DND-41 (cell line): ENCODE results near the gene ARHGEF17.

Source experiments
- ATAC-seq: fragments of 200-7000 bp; cut with Tn5 transposase; 3 replicates; pipeline ENCODE4 v1.9.1; 2021; ENCODE audit warnings: low read depth; ENCODE audit not compliant: insufficient read depth
- DNase-seq: peaks from one replicate; pipeline ENCODE4 v3.0.0-alpha.2; 2020
- H2AFZ ChIP-seq: 2 replicates; pipeline ENCODE4 v1.6.0; 2012; ENCODE audit warnings: low read depth, low read length
- H3K27ac ChIP-seq: 2 replicates; pipeline ENCODE4 v1.5.1; 2012; ENCODE audit warnings: low read length, inconsistent platforms
- H3K27me3 ChIP-seq: fragments of 200-600 bp; sonication (generic); 2 replicates; pipeline ENCODE4 v1.6.0; 2012; ENCODE audit warnings: low read length, mild to moderate bottlenecking, inconsistent platforms; ENCODE audit not compliant: insufficient read depth, poor library complexity
- H3K36me3 ChIP-seq: 2 replicates; pipeline ENCODE4 v1.5.1; 2012; ENCODE audit warnings: low read length, inconsistent platforms; ENCODE audit not compliant: insufficient read depth
- H3K4me1 ChIP-seq: 2 replicates; pipeline ENCODE4 v1.5.1; 2012; ENCODE audit warnings: mild to moderate bottlenecking, low read length; ENCODE audit not compliant: insufficient read depth
- H3K4me2 ChIP-seq: 2 replicates; pipeline ENCODE4 v1.6.0; 2012; ENCODE audit warnings: mild to moderate bottlenecking, moderate library complexity, low read length, inconsistent platforms; ENCODE audit not compliant: insufficient read depth
- H3K4me3 ChIP-seq, 2 experiments: fragments of 200-600 bp in 1 of 2; shearing (Covaris generic) in 1 of 2; 2 replicates each; pipeline ENCODE4 v1.5.1; 2012 to 2016; ENCODE audit warnings: inconsistent platforms in 2 of 2, low read length in 2 of 2, mild to moderate bottlenecking in 2 of 2, low read depth in 1 of 2, moderate library complexity in 1 of 2
- H3K79me2 ChIP-seq: 2 replicates; pipeline ENCODE4 v1.6.0; 2012; ENCODE audit warnings: low read length, inconsistent platforms; ENCODE audit not compliant: insufficient read depth
- H3K9ac ChIP-seq: 2 replicates; pipeline ENCODE4 v1.6.0; 2012; ENCODE audit warnings: low read depth, mild to moderate bottlenecking, inconsistent platforms, low read length, moderate library complexity
- H3K9me3 ChIP-seq: 2 replicates; pipeline ENCODE4 v1.5.1; 2012; ENCODE audit warnings: low read length, moderate library complexity, mild to moderate bottlenecking, inconsistent platforms; ENCODE audit not compliant: insufficient read depth, severe bottlenecking
- H4K20me1 ChIP-seq: 2 replicates; pipeline ENCODE4 v1.6.0; 2012; ENCODE audit warnings: low read length; ENCODE audit not compliant: insufficient read depth
- EZH2 ChIP-seq: IDR thresholded peaks from 3 replicates; pipeline ENCODE4 v1.6.1; 2012; ENCODE audit warnings: borderline replicate concordance, low read depth, mild to moderate bottlenecking, moderate library complexity, low read length, inconsistent platforms; ENCODE audit not compliant: severe bottlenecking
- TF ChIP-seq, protein P1 (sequence below): IDR thresholded peaks from 2 replicates; pipeline ENCODE4 v1.5.1; 2012; ENCODE audit warnings: borderline replicate concordance, low read length, moderate library complexity, mild to moderate bottlenecking; ENCODE audit not compliant: poor library complexity, severe bottlenecking; ENCODE audit errors: extremely low read depth

Gene ARHGEF17

DNA sequence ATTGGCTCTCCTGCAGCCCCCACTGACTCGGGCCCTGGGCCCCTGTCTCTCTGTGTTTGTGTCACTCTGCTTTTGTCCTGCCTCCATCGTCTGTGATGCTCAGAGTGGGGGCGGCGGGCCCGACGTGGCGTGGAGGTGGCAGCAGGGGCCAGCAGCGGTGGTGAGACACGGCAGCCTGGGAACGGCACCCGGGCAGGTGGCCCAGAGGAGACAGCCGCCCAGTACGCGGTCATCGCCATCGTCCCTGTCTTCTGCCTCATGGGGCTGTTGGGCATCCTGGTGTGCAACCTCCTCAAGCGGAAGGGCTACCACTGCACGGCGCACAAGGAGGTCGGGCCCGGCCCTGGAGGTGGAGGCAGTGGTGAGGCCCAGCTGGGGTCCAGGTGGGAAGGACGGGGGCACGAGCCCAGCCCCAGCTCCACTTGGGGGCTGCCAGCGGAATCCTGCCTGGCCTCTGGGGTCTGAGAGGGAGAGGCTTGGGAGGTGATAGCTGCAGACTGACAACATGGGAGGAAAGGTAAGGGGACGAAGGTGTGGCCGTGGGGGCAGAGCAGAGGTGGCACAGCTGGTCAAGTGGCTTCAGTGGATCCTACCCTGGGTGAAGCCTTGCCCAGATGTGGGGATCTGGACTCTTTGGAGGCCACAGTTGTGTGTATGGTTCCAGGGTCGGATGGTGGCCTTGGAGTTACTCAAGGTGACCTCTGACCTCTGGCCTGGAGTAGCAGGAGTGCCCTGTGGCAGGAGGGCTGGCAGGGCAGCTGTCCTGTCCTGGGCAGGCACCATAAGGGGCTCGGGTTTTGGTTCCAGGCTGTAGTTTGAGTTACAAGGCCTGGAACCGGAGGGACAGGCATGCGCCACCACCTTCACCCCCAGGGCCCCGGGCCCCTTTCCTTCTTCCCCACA lies 84.3 kb downstream of the ARHGEF17 start:
- no peak overlapping the region for H3K4me3 ChIP-seq
- peaks cover 62% of the 10 kb centered on the region for H4K20me1 ChIP-seq
- H2AFZ ChIP-seq, result no peak overlapping the region
- H3K27ac ChIP-seq, result no peak overlapping the region
- TF ChIP-seq EZH2, result no peak
- TF ChIP-seq, protein P1, sequence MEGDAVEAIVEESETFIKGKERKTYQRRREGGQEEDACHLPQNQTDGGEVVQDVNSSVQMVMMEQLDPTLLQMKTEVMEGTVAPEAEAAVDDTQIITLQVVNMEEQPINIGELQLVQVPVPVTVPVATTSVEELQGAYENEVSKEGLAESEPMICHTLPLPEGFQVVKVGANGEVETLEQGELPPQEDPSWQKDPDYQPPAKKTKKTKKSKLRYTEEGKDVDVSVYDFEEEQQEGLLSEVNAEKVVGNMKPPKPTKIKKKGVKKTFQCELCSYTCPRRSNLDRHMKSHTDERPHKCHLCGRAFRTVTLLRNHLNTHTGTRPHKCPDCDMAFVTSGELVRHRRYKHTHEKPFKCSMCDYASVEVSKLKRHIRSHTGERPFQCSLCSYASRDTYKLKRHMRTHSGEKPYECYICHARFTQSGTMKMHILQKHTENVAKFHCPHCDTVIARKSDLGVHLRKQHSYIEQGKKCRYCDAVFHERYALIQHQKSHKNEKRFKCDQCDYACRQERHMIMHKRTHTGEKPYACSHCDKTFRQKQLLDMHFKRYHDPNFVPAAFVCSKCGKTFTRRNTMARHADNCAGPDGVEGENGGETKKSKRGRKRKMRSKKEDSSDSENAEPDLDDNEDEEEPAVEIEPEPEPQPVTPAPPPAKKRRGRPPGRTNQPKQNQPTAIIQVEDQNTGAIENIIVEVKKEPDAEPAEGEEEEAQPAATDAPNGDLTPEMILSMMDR, result no peak
- no peaks in the 10 kb centered on the region for H3K9me3 ChIP-seq
- H3K4me2 ChIP-seq, result no peak overlapping the region
- H3K4me1 ChIP-seq, result no peaks in the 10 kb centered on the region
- H3K27me3 ChIP-seq, result no peaks in the 10 kb centered on the region
- DNase-seq (no peak), ATAC-seq (no peak)
- no peak overlapping the region for H3K9ac ChIP-seq
- H3K79me2 ChIP-seq, result peaks cover 33% of the 10 kb centered on the region
- peaks cover 72% of the 10 kb centered on the region for H3K36me3 ChIP-seq

GRCh38 chr11:73393011-73393380 lies 84.9 kb downstream of the ARHGEF17 start:
- Histone ChIP-seq H2AFZ (no peak overlapping the region), H3K4me2 (no peak overlapping the region), H3K4me1 (no peaks in the 10 kb centered on the region), H3K27ac (no peak overlapping the region), H3K79me2 (peaks cover 26% of the 10 kb centered on the region), H3K27me3 (no peaks in the 10 kb centered on the region), H4K20me1 (peaks cover 56% of the 10 kb centered on the region), H3K36me3 (peaks cover 78% of the 10 kb centered on the region), H3K4me3 (no peak overlapping the region), H3K9ac (no peak overlapping the region), H3K9me3 (no peaks in the 10 kb centered on the region)
- ATAC-seq, result 0 out of 3 replicates have a peak, but pooled peaks have one; percentile 2
- TF ChIP-seq EZH2, result no peak
- TF ChIP-seq, protein P1, result no peak
- no peak for DNase-seq

- no peaks in the 10 kb centered on the region for H3K9me3 ChIP-seq
- H3K36me3 ChIP-seq, result peaks cover 76% of the 10 kb centered on the region
- no peaks in the 10 kb centered on the region for H3K4me1 ChIP-seq
- no peak overlapping the region for H2AFZ ChIP-seq
- no peak overlapping the region for H3K9ac ChIP-seq
- peaks cover 49% of the 10 kb centered on the region for H4K20me1 ChIP-seq
- no peak for TF ChIP-seq EZH2
- TF ChIP-seq, protein P1, result peak; percentile 85
- H3K27me3 ChIP-seq, result no peaks in the 10 kb centered on the region
- no peak overlapping the region for H3K4me3 ChIP-seq
- no peak overlapping the region for H3K4me2 ChIP-seq
- no peak overlapping the region for H3K27ac ChIP-seq
- ATAC-seq, result peak; percentile 84
- peak; percentile 73 for DNase-seq
- peaks cover 19% of the 10 kb centered on the region for H3K79me2 ChIP-seq
Measured at GRCh38 chr11:73393479-73394415, 85.7 kb downstream of the ARHGEF17 start.
